ENCODE data around the gene IFI6. TPM values are rescaled to one million over a fixed set of nuclear protein-coding genes. Genes with fewer than 3 reads are reported as not detected.

The IFI6 gene
- polyA plus RNA-seq, 1 donor (not counting 4 experiments of a cell fraction or from before 2014, with no cell fraction given) = 618 TPM

GRCh38 chr1:27689423-27690173 is 17.6 kb upstream of the IFI6 start:
- H2AFZ ChIP-seq (ENCODE audit: control insufficient read depth, low read length) = no peak overlapping the region
- no peak overlapping the region for H3K9ac ChIP-seq (ENCODE audit: control insufficient read depth, extremely low read depth, insufficient read depth, low read length)
- H3K4me1 ChIP-seq (ENCODE audit: control insufficient read depth, extremely low read depth, insufficient read depth, low read length) = peaks cover 3% of the 10 kb centered on the region
- no peak overlapping the region for H3K27ac ChIP-seq (ENCODE audit: control insufficient read depth, insufficient read depth, low read length)
- no peaks in the 10 kb centered on the region for H4K20me1 ChIP-seq (ENCODE audit: control insufficient read depth, extremely low read depth, insufficient read depth, low read length)
- dilution Hi-C loops (cut with MboI; ENCODE audit: extremely low pct_ligation_motif_present, low sequenced_read_pairs) = no loop called here
- DNase-seq (ENCODE audit: low read depth, low spot score) = no peak
- no peaks in the 10 kb centered on the region for H3K9me3 ChIP-seq (ENCODE audit: control insufficient read depth, low read depth, low read length)
- H3K27me3 ChIP-seq (ENCODE audit: control insufficient read depth, extremely low read depth, insufficient read depth, low read length) = no peaks in the 10 kb centered on the region
- H3K36me3 ChIP-seq (ENCODE audit: control insufficient read depth in 2 of 2, extremely low read depth in 1 of 2, insufficient read depth in 2 of 2, low read length in 2 of 2) = no peaks in the 10 kb centered on the region
- H3K9me1 ChIP-seq (ENCODE audit: control insufficient read depth, extremely low read depth, insufficient read depth, low read length) = no peaks in the 10 kb centered on the region
- no peak overlapping the region for H3K4me2 ChIP-seq (ENCODE audit: control insufficient read depth, extremely low read depth, insufficient read depth, low read depth, low read length)
- H3K79me2 ChIP-seq (ENCODE audit: control insufficient read depth, insufficient read depth, low read length) = no peaks in the 10 kb centered on the region
- TF ChIP-seq EZH2 (IDR thresholded peaks at IDR 0.05; ENCODE audit: low read length) (no peak), CTCF (optimal IDR thresholded peaks at IDR 0.05 in 1 of 3, IDR thresholded peaks at IDR 0.05 in 1 of 3, conservative IDR thresholded peaks at IDR 0.05 in 1 of 3; ENCODE audit: extremely low read depth in 1 of 3, insufficient read depth in 2 of 3, low read length in 3 of 3) (no peak)
- no peak overlapping the region for H3K4me3 ChIP-seq (ENCODE audit: control insufficient read depth in 2 of 3, extremely low read depth in 1 of 3, insufficient read depth in 2 of 3, low read depth in 1 of 3, low read length in 3 of 3)
- FAIRE-seq = no peak

GRCh38 chr1:27687906-27688305 is 15.9 kb upstream of the IFI6 start:
- H3K9ac ChIP-seq (ENCODE audit: control insufficient read depth, extremely low read depth, insufficient read depth, low read length) = no peak overlapping the region

More at GRCh38 chr1:27687906-27688305, 15.9 kb upstream of the IFI6 start:
- Histone ChIP-seq H3K27ac (ENCODE audit: control insufficient read depth, insufficient read depth, low read length) (no peak overlapping the region), H3K27me3 (ENCODE audit: control insufficient read depth, extremely low read depth, insufficient read depth, low read length) (no peaks in the 10 kb centered on the region), H4K20me1 (ENCODE audit: control insufficient read depth, extremely low read depth, insufficient read depth, low read length) (no peaks in the 10 kb centered on the region), H3K4me2 (ENCODE audit: control insufficient read depth, extremely low read depth, insufficient read depth, low read depth, low read length) (no peak overlapping the region), H3K9me3 (ENCODE audit: control insufficient read depth, low read depth, low read length) (no peaks in the 10 kb centered on the region), H3K79me2 (ENCODE audit: control insufficient read depth, insufficient read depth, low read length) (no peaks in the 10 kb centered on the region), H3K4me1 (ENCODE audit: control insufficient read depth, extremely low read depth, insufficient read depth, low read length) (peaks cover 3% of the 10 kb centered on the region), H3K4me3 (ENCODE audit: control insufficient read depth in 2 of 3, extremely low read depth in 1 of 3, insufficient read depth in 2 of 3, low read depth in 1 of 3, low read length in 3 of 3) (no peak overlapping the region), H2AFZ (ENCODE audit: control insufficient read depth, low read length) (no peak overlapping the region), H3K36me3 (ENCODE audit: control insufficient read depth in 2 of 2, extremely low read depth in 1 of 2, insufficient read depth in 2 of 2, low read length in 2 of 2) (no peaks in the 10 kb centered on the region), H3K9me1 (ENCODE audit: control insufficient read depth, extremely low read depth, insufficient read depth, low read length) (no peaks in the 10 kb centered on the region)
- dilution Hi-C loops (cut with MboI; ENCODE audit: extremely low pct_ligation_motif_present, low sequenced_read_pairs) = no loop called here
- TF ChIP-seq EZH2 (IDR thresholded peaks at IDR 0.05; ENCODE audit: low read length) = no peak
- TF ChIP-seq CTCF (optimal IDR thresholded peaks at IDR 0.05 in 1 of 3, IDR thresholded peaks at IDR 0.05 in 1 of 3, conservative IDR thresholded peaks at IDR 0.05 in 1 of 3; ENCODE audit: extremely low read depth in 1 of 3, insufficient read depth in 2 of 3, low read length in 3 of 3) = no peak
- DNase-seq (ENCODE audit: low read depth, low spot score) (no peak), FAIRE-seq (no peak)
